ENCODE measurements around the gene OR1Q1. TPM values are rescaled to one million over a fixed set of nuclear protein-coding genes. Genes with fewer than 3 reads are reported as not detected.

The OR1Q1 gene
- polyA plus RNA-seq, 1 donor from 2014 or later, result not detected

GRCh38 chr9:122657527-122657926 lies 43.0 kb downstream of the OR1Q1 start, which contains the start of gene OR1B1:
TSS of gene OR1B1 (minus strand) at chr9:122657627.
- Histone ChIP-seq H3K4me2 (ENCODE audit: low read length) (no peak within 1 kb of the TSS), H3K9me2 (ENCODE audit: insufficient read depth, low read length) (no peaks in the 10 kb centered on the region), H3F3A (ENCODE audit: insufficient read depth, low read length, poor library complexity, severe bottlenecking) (no peaks in the 10 kb centered on the region), H3K9ac (ENCODE audit: low read length) (no peak within 1 kb of the TSS), H3K4me3 (ENCODE audit: low read length) (no peak within 1 kb of the TSS), H3K9me3 (ENCODE audit: low read length) (no peaks in the 10 kb centered on the region), H3K27ac (ENCODE audit: low read length) (no peak within 1 kb of the TSS), H4K20me1 (ENCODE audit: insufficient read depth) (no peaks in the 10 kb centered on the region), H2AFZ (ENCODE audit: low read depth, low read length) (no peak within 1 kb of the TSS), H3K79me2 (replicated peaks; ENCODE audit: insufficient read depth, low read length) (no peaks in the 10 kb centered on the region), H3K36me3 (ENCODE audit: insufficient read depth, low read length) (no peaks in the 10 kb centered on the region), H3K27me3 (ENCODE audit: insufficient read depth, low read depth, low read length) (no peaks in the 10 kb centered on the region)
- no peak for TF ChIP-seq REST (IDR thresholded peaks at IDR 0.05; ENCODE audit: borderline replicate concordance)
- no peak for TF ChIP-seq RAD21 (conservative IDR thresholded peaks at IDR 0.05)
- no peak for TF ChIP-seq POLR2AphosphoS5 (IDR thresholded peaks at IDR 0.05)
- TF ChIP-seq EP300 (conservative IDR thresholded peaks at IDR 0.05; ENCODE audit: poor library complexity, severe bottlenecking), result no peak
- TF ChIP-seq MXI1 (conservative IDR thresholded peaks at IDR 0.05; ENCODE audit: poor library complexity, severe bottlenecking), result no peak
- TF ChIP-seq SMC3 (conservative IDR thresholded peaks at IDR 0.05; ENCODE audit: poor library complexity), result no peak
- no peak for TF ChIP-seq CTCF (IDR thresholded peaks at IDR 0.05; ENCODE audit: poor library complexity, severe bottlenecking)

- H3K27ac ChIP-seq (ENCODE audit: low read length), result no peak within 1 kb of the TSS
- no peaks in the 10 kb centered on the region for H4K20me1 ChIP-seq (ENCODE audit: insufficient read depth)
- H3K36me3 ChIP-seq (ENCODE audit: insufficient read depth, low read length), result no peaks in the 10 kb centered on the region
- TF ChIP-seq TAF1 (IDR thresholded peaks at IDR 0.05; ENCODE audit: low read depth) (no peak), REST (IDR thresholded peaks at IDR 0.05; ENCODE audit: borderline replicate concordance) (no peak), MXI1 (conservative IDR thresholded peaks at IDR 0.05; ENCODE audit: poor library complexity, severe bottlenecking) (no peak), EP300 (conservative IDR thresholded peaks at IDR 0.05; ENCODE audit: poor library complexity, severe bottlenecking) (no peak)
- no peaks in the 10 kb centered on the region for H3K9me3 ChIP-seq (ENCODE audit: low read length)
- H3K79me2 ChIP-seq (replicated peaks; ENCODE audit: insufficient read depth, low read length), result no peaks in the 10 kb centered on the region
- H3K9ac ChIP-seq (ENCODE audit: low read length), result no peak within 1 kb of the TSS
- no peak within 1 kb of the TSS for H2AFZ ChIP-seq (ENCODE audit: low read depth, low read length)
- no peaks in the 10 kb centered on the region for H3F3A ChIP-seq (ENCODE audit: insufficient read depth, low read length, poor library complexity, severe bottlenecking)
- H3K4me3 ChIP-seq (ENCODE audit: low read length), result no peak within 1 kb of the TSS
- H3K27me3 ChIP-seq (ENCODE audit: insufficient read depth, low read depth, low read length), result no peaks in the 10 kb centered on the region
- H3K9me2 ChIP-seq (ENCODE audit: insufficient read depth, low read length), result no peaks in the 10 kb centered on the region
- H3K4me2 ChIP-seq (ENCODE audit: low read length), result no peak within 1 kb of the TSS
Observed at GRCh38 chr9:122661416-122661815, 46.9 kb downstream of the OR1Q1 start, which contains the start of gene OR1L1. TSS of gene OR1L1 (plus strand) at chr9:122661716. CDS start at chr9:122661716, 0 bp downstream.

Other genes with a start within 250 kb of the OR1Q1 start
- gene PTGS1, start 243.7 kb upstream of the OR1Q1 start, polyA plus RNA-seq, result 0.17 TPM in 1 of 2 replicates, not detected in the other
- not detected in 2 replicates for gene OR1J1, start 136.8 kb upstream of the OR1Q1 start, polyA plus RNA-seq
- not detected in 2 replicates for gene OR1J2, start 103.9 kb upstream of the OR1Q1 start, polyA plus RNA-seq
- not detected in 2 replicates for gene OR1J4, start 95.6 kb upstream of the OR1Q1 start, polyA plus RNA-seq
- not detected in 2 replicates for gene OR1N1, start 87.4 kb upstream of the OR1Q1 start, polyA plus RNA-seq
- gene OR1N2, start 61.6 kb upstream of the OR1Q1 start, polyA plus RNA-seq, result not detected in 2 replicates
- gene OR1L8, start 31.4 kb upstream of the OR1Q1 start, polyA plus RNA-seq, result 0.73 TPM in 1 of 2 replicates, not detected in the other
- not detected in 2 replicates for gene OR1B1, start 42.9 kb downstream of the OR1Q1 start, polyA plus RNA-seq
- gene OR1L1, start 47.0 kb downstream of the OR1Q1 start, polyA plus RNA-seq, result not detected in 2 replicates
- gene OR1L3, start 60.4 kb downstream of the OR1Q1 start, polyA plus RNA-seq, result not detected in 2 replicates
- gene OR1L4, start 109.3 kb downstream of the OR1Q1 start, polyA plus RNA-seq, result not detected in 2 replicates
- gene OR1L6, start 127.6 kb downstream of the OR1Q1 start, polyA plus RNA-seq, result not detected in 2 replicates
- not detected in 2 replicates for gene OR5C1, start 174.2 kb downstream of the OR1Q1 start, polyA plus RNA-seq
- gene OR1K1, start 185.4 kb downstream of the OR1Q1 start, polyA plus RNA-seq, result not detected in 2 replicates
- 35.1 and 44.4 TPM in 2 replicates for gene PDCL, start 213.8 kb downstream of the OR1Q1 start, polyA plus RNA-seq

All from neural cell (in vitro differentiated cells).